GM06990 (cell line): ENCODE results near the gene MAP1LC3B2.
A peak's percentile ranks its signal among the peaks of the same experiment; 100 is the strongest.

Experiments used
- DNase-seq: peaks from one replicate; pipeline ENCODE4 v3.0.0-alpha.2; 2011; ENCODE audit not compliant: insufficient read length; ENCODE audit errors: extremely low read depth
- H3K27me3 ChIP-seq: replicated peaks from 2 replicates; pipeline ENCODE4 v1.6.0; 2011; ENCODE audit warnings: low read length; ENCODE audit not compliant: control insufficient read depth, insufficient read depth
- H3K36me3 ChIP-seq: 2 replicates; pipeline ENCODE4 v1.5.1; 2011; ENCODE audit warnings: low read length; ENCODE audit not compliant: control insufficient read depth, insufficient read depth
- H3K4me3 ChIP-seq: replicated peaks from 2 replicates; pipeline ENCODE4 v1.5.1; 2011; ENCODE audit warnings: low read depth, mild to moderate bottlenecking, control low read depth, low read length
- TF ChIP-seq, protein P1 (sequence below): IDR thresholded peaks from 2 replicates; pipeline ENCODE4 v1.5.1; 2011; ENCODE audit warnings: low read length, control low read depth, mild to moderate bottlenecking, inconsistent platforms; ENCODE audit not compliant: insufficient read depth, poor library complexity, severe bottlenecking

MAP1LC3B2 gene

DNA sequence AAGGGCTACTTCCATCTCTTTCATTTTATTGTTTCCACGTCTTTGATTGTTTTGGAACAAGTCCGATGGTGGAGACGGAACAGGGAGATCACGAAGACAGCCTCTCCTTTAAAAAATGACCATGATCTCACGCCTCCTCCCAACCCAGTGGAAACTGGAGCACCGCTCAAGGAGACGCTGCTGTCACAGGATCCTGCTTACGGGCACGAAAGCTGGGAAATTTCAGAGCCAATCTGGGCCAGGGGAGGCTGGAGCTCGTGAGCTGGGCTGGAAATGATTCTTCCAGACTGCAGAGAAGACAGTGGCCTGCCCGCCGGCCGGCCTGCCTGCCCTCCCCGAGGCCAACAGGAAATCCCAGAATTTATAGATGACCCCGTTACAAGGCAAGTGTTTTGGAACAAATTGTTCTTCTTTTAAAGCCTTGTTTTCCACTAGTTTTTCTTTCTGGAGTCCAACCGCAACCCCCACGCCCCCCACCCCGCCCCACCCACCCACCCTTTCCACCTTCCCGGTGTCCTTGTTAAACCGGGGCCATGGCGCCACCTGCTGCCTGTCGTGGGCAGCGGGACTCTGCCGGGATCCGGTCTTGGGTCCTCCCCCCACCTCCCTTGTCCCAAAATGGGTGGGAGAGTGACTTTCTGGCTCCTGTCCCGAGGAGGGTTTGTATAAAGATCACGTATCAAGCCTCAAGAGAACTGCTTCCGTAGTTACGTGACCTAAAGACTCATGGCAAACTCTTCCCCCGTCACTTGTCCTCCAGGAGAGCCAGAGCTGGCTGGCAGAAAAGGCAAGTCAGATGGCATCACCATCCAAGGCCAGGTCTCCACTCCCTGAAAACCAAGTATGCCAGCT is 40.3 kb downstream of the MAP1LC3B2 start:
- Histone ChIP-seq H3K4me3 (no peak overlapping the region), H3K27me3 (no peaks in the 10 kb centered on the region; the same call in 1 of the 2 replicates), H3K36me3 (no peaks in the 10 kb centered on the region)
- TF ChIP-seq, protein P1, sequence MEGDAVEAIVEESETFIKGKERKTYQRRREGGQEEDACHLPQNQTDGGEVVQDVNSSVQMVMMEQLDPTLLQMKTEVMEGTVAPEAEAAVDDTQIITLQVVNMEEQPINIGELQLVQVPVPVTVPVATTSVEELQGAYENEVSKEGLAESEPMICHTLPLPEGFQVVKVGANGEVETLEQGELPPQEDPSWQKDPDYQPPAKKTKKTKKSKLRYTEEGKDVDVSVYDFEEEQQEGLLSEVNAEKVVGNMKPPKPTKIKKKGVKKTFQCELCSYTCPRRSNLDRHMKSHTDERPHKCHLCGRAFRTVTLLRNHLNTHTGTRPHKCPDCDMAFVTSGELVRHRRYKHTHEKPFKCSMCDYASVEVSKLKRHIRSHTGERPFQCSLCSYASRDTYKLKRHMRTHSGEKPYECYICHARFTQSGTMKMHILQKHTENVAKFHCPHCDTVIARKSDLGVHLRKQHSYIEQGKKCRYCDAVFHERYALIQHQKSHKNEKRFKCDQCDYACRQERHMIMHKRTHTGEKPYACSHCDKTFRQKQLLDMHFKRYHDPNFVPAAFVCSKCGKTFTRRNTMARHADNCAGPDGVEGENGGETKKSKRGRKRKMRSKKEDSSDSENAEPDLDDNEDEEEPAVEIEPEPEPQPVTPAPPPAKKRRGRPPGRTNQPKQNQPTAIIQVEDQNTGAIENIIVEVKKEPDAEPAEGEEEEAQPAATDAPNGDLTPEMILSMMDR = peak; percentile 61
- DNase-seq = peak; percentile 49

DNA sequence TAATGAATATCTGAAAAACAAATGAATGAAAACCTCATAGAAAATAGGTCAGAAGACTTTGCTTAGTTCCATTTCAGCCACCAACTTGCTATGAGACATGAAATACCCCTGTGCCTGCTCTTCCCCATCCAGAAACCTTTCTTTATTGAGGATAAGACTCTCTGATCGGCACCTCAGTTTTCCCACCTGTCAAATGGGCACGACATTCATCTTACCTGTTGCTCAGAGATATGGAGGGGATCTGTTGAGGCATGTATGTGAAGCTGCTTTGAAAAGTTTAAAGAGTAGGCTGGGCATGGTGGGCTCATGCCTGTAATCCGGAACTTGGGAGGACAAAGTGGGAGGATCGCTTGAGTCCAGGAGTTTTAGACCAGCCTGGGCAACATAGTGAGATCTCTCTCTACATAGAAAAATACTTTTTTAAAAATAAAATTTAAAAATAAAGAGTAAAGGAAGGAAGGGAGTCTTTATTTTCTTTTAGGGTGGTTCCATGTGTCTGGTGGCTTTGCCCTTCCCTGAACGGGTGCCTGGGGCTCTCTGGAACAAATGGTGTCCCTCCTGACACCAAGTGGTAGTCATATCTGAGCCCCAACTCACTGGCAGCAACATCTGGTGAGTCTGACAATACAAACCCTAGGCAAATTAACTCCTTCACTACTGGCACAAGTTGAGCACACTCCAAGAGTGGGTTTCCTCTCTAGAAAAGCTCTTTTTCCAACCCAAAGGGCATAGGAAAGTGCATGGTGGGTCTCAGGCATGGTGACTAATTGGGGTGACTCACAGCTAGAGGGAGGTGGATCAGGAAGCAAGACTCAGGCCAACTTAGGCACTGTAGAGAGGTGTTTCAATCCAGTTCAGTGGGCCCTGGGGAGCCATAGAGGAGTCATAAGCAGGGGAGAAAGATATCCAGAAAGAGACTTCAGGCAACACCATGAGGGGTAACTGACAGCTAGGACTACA is 42.1 kb downstream of the MAP1LC3B2 start:
- Histone ChIP-seq H3K36me3 (no peaks in the 10 kb centered on the region), H3K4me3 (no peak overlapping the region), H3K27me3 (no peaks in the 10 kb centered on the region; the same call in 1 of the 2 replicates)
- no peak for DNase-seq
- TF ChIP-seq, protein P1 = no peak

DNA sequence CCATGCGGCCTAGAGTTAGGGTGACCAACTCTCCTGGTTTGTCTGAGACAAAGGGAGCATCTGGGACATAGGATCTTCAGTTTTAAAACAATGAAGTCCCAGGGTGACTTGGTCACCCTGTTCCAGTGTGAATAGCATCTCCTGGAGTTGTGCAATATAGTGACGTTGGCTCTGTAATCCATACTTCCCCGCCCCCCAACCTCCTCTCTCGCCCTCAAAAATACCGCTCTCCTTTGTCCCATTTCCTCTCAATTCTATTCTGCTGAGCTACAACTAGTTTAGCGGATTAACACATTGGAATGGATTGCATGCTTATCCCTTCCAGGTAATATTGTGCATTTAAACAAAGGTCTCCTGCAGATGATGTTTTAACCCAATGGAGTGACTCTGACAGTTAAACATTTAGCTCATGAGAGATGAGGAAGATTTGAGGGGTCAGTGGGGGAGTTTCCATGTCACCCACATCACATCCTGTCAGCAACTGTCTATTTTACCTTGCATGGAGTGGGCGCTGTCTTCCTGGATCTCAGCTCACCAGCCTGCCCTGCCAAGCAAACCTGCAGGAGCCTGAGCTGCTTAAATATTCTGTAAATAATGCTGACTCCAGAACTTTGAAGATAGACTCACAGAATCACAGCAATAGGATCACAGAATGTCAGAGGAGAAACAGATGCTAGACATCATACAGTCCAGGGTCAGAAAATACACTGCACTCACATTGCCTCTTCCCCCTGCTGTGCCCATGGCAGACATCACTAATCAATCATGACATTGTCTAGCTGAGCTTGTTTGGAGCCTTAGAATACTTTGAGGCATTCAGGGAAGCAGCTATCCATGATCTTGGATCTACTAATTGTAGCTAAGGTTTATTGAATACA is 43.0 kb downstream of the MAP1LC3B2 start:
- H3K27me3 ChIP-seq = no peaks in the 10 kb centered on the region; the same call in 1 of the 2 replicates
- no peak overlapping the region for H3K4me3 ChIP-seq
- DNase-seq = no peak
- H3K36me3 ChIP-seq = no peaks in the 10 kb centered on the region
- TF ChIP-seq, protein P1 = no peak

DNA sequence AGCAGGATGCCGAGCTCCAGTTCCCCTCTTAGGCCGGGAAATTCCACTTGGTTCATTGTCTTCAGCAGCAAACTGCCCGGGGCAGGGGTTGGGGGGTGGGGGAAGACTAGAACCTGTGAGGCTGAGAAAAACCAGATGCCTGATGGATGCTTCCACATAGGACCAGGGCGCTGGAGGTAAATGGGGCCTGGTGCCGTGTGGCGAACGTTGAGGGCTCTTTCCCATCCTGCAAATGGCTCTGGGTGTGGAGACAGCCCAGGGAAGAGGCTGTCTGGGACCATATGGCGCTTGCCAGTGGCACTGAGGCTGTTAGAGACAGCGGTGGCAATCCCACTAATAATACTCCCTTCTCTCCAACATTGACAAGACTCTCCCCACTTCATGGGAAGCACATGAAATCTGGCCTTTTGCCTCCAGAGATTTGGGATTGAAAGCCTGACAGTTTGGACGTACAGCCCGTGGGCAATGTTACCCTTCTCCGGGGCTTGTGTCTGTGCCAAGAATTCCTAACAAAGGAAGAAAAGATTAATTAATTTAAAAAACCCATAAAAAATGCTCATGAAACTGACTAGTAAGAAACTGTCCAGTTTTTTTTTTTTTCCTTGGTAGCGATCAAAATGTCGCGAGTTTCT is 44.5 kb downstream of the MAP1LC3B2 start:
- Histone ChIP-seq H3K27me3 (no peaks in the 10 kb centered on the region; the same call in 1 of the 2 replicates), H3K4me3 (no peak overlapping the region), H3K36me3 (no peaks in the 10 kb centered on the region)
- DNase-seq = no peak
- TF ChIP-seq, protein P1 = no peak
